Measurements from ENCODE around the gene MDP1.
"Not testable (repeated sequence)": the region's sequence is repeated elsewhere in the genome, so short reads cannot be mapped to it uniquely, and the experiment has no call there.

DNA sequence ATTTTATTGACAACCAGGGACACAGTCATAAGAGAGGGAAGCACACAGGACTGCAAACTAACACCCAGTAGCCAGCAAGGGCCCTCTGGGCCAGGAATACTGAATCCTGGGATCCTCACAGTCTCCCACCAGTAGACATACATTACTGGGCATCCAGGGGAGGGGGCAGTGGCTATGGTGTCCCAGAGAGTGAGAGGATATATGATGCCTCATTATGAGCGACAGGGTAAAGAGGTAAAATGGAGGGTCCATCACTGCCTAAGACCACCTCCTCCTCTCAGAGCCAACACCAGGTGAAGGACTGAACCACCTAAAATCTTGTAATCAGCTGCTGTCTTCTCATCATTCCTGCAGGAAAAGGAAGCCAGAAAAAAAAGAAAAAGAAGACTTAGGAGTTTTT, 1.0 kb upstream of the MDP1 start:
- TF ChIP-seq, protein P1, sequence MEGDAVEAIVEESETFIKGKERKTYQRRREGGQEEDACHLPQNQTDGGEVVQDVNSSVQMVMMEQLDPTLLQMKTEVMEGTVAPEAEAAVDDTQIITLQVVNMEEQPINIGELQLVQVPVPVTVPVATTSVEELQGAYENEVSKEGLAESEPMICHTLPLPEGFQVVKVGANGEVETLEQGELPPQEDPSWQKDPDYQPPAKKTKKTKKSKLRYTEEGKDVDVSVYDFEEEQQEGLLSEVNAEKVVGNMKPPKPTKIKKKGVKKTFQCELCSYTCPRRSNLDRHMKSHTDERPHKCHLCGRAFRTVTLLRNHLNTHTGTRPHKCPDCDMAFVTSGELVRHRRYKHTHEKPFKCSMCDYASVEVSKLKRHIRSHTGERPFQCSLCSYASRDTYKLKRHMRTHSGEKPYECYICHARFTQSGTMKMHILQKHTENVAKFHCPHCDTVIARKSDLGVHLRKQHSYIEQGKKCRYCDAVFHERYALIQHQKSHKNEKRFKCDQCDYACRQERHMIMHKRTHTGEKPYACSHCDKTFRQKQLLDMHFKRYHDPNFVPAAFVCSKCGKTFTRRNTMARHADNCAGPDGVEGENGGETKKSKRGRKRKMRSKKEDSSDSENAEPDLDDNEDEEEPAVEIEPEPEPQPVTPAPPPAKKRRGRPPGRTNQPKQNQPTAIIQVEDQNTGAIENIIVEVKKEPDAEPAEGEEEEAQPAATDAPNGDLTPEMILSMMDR (IDR thresholded peaks at IDR 0.05), result not testable (repeated sequence)
- TF ChIP-seq, protein P2, sequence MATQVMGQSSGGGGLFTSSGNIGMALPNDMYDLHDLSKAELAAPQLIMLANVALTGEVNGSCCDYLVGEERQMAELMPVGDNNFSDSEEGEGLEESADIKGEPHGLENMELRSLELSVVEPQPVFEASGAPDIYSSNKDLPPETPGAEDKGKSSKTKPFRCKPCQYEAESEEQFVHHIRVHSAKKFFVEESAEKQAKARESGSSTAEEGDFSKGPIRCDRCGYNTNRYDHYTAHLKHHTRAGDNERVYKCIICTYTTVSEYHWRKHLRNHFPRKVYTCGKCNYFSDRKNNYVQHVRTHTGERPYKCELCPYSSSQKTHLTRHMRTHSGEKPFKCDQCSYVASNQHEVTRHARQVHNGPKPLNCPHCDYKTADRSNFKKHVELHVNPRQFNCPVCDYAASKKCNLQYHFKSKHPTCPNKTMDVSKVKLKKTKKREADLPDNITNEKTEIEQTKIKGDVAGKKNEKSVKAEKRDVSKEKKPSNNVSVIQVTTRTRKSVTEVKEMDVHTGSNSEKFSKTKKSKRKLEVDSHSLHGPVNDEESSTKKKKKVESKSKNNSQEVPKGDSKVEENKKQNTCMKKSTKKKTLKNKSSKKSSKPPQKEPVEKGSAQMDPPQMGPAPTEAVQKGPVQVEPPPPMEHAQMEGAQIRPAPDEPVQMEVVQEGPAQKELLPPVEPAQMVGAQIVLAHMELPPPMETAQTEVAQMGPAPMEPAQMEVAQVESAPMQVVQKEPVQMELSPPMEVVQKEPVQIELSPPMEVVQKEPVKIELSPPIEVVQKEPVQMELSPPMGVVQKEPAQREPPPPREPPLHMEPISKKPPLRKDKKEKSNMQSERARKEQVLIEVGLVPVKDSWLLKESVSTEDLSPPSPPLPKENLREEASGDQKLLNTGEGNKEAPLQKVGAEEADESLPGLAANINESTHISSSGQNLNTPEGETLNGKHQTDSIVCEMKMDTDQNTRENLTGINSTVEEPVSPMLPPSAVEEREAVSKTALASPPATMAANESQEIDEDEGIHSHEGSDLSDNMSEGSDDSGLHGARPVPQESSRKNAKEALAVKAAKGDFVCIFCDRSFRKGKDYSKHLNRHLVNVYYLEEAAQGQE (IDR thresholded peaks at IDR 0.05), result not testable (repeated sequence)
- TF ChIP-seq MAFK (IDR thresholded peaks at IDR 0.05; ENCODE audit: partially characterized antibody); CEBPB (IDR thresholded peaks at IDR 0.05): not testable (repeated sequence)
